Gastroesophageal sphincter (tissue), 3 donors: ENCODE results near the gene LDAF1.

ENCODE experiments used
- CTCF ChIP-seq, 4 experiments: fragments of 200-600 bp in 2 of 4; fragments of 450-650 bp in 2 of 4; sonication (generic) in 1 of 4; IDR thresholded peaks; one replicate each; pipeline ENCODE4 v1.5.1; 2017 to 2019; ENCODE audit warnings: antibody characterized with exemption in 4 of 4, mild to moderate bottlenecking in 2 of 4, moderate library complexity in 2 of 4
- POLR2A ChIP-seq, 2 donors: fragments of 450-650 bp; IDR thresholded peaks; one replicate each; pipeline ENCODE4 v1.6.1; 2017; ENCODE audit warnings: antibody characterized with exemption in 2 of 2, mild to moderate bottlenecking in 2 of 2, moderate library complexity in 1 of 2
- POLR2AphosphoS5 ChIP-seq: sonication (generic); formaldehyde crosslinking; IDR thresholded peaks from one replicate; pipeline ENCODE4 v1.6.1; 2017; ENCODE audit warnings: antibody characterized with exemption

GRCh38 chr16:21134053-21134452 is 24.4 kb upstream of the LDAF1 start:
- TF ChIP-seq POLR2A (IDR thresholded peaks at IDR 0.05) (no peak), CTCF (IDR thresholded peaks at IDR 0.05) (no peak), POLR2AphosphoS5 (no peak)
